ENCODE results near the gene SPAG5. TPM values are rescaled to one million over a fixed set of nuclear protein-coding genes. Genes with fewer than 3 reads are reported as not detected.

Gene SPAG5
- total and polyA plus RNA-seq, 9 of the 15 experiments (the other 6 are each of a cell fraction or from before 2014, with no cell fraction given) = 94.4 to 286 (median 151) TPM

DNA sequence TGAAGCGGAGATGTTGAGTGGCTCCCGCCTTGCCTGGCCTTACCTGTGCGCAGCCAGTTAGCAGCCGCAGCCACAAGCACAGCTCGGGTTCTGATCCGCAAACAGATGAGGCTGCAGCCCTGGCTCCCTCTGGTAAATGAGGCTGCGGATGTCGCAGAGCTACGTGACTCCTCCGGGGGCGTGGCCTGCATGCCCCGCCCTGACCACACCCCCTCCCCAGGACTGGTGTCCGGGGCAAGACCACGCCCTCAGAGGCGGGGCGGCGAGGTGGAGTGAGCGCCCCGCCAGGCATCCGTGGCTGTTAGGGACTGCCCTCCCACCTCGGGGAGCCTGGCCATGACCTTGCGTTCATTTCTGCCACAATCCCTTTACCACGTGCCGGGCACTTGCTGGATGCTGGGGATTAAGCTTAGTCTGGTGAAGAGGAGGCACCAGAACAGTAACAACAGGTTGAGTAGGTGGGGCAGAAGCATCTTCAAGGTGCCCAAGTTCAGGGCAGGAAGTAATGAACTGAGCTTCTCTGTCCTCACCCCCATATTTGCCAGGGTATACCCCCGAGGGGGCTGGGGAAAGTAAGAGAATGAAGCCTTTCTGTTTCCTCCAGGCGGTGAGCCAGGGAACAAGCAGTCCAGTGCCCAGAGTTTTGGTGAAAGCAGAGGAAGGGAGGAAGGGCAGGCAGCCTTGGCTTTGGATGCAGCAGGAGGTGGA, 21.9 kb downstream of the SPAG5 start, which contains the start of gene ALDOC (continued):
- TF ChIP-seq, protein P1, sequence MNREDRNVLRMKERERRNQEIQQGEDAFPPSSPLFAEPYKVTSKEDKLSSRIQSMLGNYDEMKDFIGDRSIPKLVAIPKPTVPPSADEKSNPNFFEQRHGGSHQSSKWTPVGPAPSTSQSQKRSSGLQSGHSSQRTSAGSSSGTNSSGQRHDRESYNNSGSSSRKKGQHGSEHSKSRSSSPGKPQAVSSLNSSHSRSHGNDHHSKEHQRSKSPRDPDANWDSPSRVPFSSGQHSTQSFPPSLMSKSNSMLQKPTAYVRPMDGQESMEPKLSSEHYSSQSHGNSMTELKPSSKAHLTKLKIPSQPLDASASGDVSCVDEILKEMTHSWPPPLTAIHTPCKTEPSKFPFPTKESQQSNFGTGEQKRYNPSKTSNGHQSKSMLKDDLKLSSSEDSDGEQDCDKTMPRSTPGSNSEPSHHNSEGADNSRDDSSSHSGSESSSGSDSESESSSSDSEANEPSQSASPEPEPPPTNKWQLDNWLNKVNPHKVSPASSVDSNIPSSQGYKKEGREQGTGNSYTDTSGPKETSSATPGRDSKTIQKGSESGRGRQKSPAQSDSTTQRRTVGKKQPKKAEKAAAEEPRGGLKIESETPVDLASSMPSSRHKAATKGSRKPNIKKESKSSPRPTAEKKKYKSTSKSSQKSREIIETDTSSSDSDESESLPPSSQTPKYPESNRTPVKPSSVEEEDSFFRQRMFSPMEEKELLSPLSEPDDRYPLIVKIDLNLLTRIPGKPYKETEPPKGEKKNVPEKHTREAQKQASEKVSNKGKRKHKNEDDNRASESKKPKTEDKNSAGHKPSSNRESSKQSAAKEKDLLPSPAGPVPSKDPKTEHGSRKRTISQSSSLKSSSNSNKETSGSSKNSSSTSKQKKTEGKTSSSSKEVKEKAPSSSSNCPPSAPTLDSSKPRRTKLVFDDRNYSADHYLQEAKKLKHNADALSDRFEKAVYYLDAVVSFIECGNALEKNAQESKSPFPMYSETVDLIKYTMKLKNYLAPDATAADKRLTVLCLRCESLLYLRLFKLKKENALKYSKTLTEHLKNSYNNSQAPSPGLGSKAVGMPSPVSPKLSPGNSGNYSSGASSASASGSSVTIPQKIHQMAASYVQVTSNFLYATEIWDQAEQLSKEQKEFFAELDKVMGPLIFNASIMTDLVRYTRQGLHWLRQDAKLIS (CRISPR knock-in tag; IDR thresholded peaks at IDR 0.05) = no peak
- TF ChIP-seq CAMTA2 (CRISPR knock-in tag; conservative IDR thresholded peaks at IDR 0.05) (no peak), ZSCAN32 (CRISPR knock-in tag; IDR thresholded peaks at IDR 0.05) (no peak), HDAC6 (IDR thresholded peaks at IDR 0.05; ENCODE audit: low read depth, low read length) (no peak), PCBP1 (IDR thresholded peaks at IDR 0.05; ENCODE audit: low read depth, low read length, poor library complexity, severe bottlenecking) (no peak), TAF7 (tag; IDR thresholded peaks at IDR 0.05) (peak; percentile 81), MAFG (tag; conservative IDR thresholded peaks at IDR 0.05) (no peak), KAT7 (CRISPR knock-in tag; IDR thresholded peaks at IDR 0.05; ENCODE audit: borderline replicate concordance) (no peak), EP400 (IDR thresholded peaks at IDR 0.05) (peak; percentile 90), ZNF75A (CRISPR knock-in tag; IDR thresholded peaks at IDR 0.05) (no peak; the same call in 1 of the 2 replicates), ZNF445 (CRISPR knock-in tag; IDR thresholded peaks at IDR 0.05; ENCODE audit: low read depth) (0 out of 2 replicates have a peak, but pooled peaks have one; percentile 36), POLR2H (tag; IDR thresholded peaks at IDR 0.05; ENCODE audit: low read depth) (peak; percentile 91)
- TF ChIP-seq, protein P2, sequence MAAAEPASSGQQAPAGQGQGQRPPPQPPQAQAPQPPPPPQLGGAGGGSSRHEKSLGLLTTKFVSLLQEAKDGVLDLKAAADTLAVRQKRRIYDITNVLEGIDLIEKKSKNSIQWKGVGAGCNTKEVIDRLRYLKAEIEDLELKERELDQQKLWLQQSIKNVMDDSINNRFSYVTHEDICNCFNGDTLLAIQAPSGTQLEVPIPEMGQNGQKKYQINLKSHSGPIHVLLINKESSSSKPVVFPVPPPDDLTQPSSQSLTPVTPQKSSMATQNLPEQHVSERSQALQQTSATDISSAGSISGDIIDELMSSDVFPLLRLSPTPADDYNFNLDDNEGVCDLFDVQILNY (CRISPR knock-in tag; IDR thresholded peaks at IDR 0.05) = no peak
- TF ChIP-seq, protein P3, sequence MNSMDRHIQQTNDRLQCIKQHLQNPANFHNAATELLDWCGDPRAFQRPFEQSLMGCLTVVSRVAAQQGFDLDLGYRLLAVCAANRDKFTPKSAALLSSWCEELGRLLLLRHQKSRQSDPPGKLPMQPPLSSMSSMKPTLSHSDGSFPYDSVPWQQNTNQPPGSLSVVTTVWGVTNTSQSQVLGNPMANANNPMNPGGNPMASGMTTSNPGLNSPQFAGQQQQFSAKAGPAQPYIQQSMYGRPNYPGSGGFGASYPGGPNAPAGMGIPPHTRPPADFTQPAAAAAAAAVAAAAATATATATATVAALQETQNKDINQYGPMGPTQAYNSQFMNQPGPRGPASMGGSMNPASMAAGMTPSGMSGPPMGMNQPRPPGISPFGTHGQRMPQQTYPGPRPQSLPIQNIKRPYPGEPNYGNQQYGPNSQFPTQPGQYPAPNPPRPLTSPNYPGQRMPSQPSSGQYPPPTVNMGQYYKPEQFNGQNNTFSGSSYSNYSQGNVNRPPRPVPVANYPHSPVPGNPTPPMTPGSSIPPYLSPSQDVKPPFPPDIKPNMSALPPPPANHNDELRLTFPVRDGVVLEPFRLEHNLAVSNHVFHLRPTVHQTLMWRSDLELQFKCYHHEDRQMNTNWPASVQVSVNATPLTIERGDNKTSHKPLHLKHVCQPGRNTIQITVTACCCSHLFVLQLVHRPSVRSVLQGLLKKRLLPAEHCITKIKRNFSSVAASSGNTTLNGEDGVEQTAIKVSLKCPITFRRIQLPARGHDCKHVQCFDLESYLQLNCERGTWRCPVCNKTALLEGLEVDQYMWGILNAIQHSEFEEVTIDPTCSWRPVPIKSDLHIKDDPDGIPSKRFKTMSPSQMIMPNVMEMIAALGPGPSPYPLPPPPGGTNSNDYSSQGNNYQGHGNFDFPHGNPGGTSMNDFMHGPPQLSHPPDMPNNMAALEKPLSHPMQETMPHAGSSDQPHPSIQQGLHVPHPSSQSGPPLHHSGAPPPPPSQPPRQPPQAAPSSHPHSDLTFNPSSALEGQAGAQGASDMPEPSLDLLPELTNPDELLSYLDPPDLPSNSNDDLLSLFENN (IDR thresholded peaks at IDR 0.05; ENCODE audit: low read depth in 2 of 2, low read length in 2 of 2) = 0 out of 4 replicates have a peak, but pooled peaks of 1 of the 2 experiments have one; percentile 27
- TF ChIP-seq, protein P4, sequence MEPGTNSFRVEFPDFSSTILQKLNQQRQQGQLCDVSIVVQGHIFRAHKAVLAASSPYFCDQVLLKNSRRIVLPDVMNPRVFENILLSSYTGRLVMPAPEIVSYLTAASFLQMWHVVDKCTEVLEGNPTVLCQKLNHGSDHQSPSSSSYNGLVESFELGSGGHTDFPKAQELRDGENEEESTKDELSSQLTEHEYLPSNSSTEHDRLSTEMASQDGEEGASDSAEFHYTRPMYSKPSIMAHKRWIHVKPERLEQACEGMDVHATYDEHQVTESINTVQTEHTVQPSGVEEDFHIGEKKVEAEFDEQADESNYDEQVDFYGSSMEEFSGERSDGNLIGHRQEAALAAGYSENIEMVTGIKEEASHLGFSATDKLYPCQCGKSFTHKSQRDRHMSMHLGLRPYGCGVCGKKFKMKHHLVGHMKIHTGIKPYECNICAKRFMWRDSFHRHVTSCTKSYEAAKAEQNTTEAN (CRISPR knock-in tag; IDR thresholded peaks at IDR 0.05) = no peak
- TF ChIP-seq, protein P5, sequence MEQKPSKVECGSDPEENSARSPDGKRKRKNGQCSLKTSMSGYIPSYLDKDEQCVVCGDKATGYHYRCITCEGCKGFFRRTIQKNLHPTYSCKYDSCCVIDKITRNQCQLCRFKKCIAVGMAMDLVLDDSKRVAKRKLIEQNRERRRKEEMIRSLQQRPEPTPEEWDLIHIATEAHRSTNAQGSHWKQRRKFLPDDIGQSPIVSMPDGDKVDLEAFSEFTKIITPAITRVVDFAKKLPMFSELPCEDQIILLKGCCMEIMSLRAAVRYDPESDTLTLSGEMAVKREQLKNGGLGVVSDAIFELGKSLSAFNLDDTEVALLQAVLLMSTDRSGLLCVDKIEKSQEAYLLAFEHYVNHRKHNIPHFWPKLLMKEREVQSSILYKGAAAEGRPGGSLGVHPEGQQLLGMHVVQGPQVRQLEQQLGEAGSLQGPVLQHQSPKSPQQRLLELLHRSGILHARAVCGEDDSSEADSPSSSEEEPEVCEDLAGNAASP (IDR thresholded peaks at IDR 0.05) = no peak

Data from K562 (cell line).